Chondrocyte (in vitro differentiated cells): ENCODE data around the gene TRIB2. TPM values are rescaled to one million over a fixed set of nuclear protein-coding genes. Genes with fewer than 3 reads are reported as not detected.

ENCODE experiments used
- DNase-seq: peaks from one replicate; pipeline ENCODE4 v3.0.0; 2021; ENCODE audit warnings: mixed read lengths, low spot score
- H3K27ac Mint-ChIP-seq: one replicate; pipeline ENCODE4 v1.8.0; 2021; ENCODE audit warnings: mild to moderate bottlenecking, moderate library complexity, mixed read lengths; ENCODE audit not compliant: unreplicated experiment
- H3K27me3 Mint-ChIP-seq: 2 replicates; pipeline ENCODE4 v1.8.0; 2021; ENCODE audit warnings: low read depth, mixed read lengths
- H3K36me3 Mint-ChIP-seq: 2 replicates; pipeline ENCODE4 v1.8.0; 2021; ENCODE audit warnings: low read depth, mixed read lengths
- H3K4me1 Mint-ChIP-seq: 2 replicates; pipeline ENCODE4 v1.8.0; 2021; ENCODE audit warnings: low read depth, mild to moderate bottlenecking, mixed read lengths
- H3K4me3 Mint-ChIP-seq: one replicate; pipeline ENCODE4 v1.8.0; 2021; ENCODE audit warnings: mild to moderate bottlenecking, moderate library complexity, mixed read lengths; ENCODE audit not compliant: unreplicated experiment
- H3K9me3 Mint-ChIP-seq: 2 replicates; pipeline ENCODE4 v1.8.0; 2021; ENCODE audit warnings: low read depth, mixed read lengths
- CTCF ChIP-seq: fragments of 200-600 bp; sonication (generic); IDR thresholded peaks from 2 replicates; pipeline ENCODE4 v1.5.0; 2021; ENCODE audit warnings: antibody characterized with exemption, mild to moderate bottlenecking, moderate library complexity
- long read RNA-seq: library from polyadenylated mRNA; stranded (forward); transcript quantifications from one replicate; pipeline ENCODE4 v2.0.0, GENCODE V29; 2021
- total RNA-seq: library from RNA; stranded (reverse); gene quantifications from 3 replicates; pipeline ENCODE4 v1.2.1, GENCODE V29; 2021

Gene TRIB2
- 37.5 to 42.3 TPM (median 40.5 TPM) in 3 replicates for total RNA-seq
- long read RNA-seq, full-length matches to known transcripts: 28 of 30 reads
- long read RNA-seq, partial matches to known transcripts: 1 of 30 reads
- long read RNA-seq, other reads (novel, unspliced or antisense): 1 of 30 reads

- H3K9me3 Mint-ChIP-seq: peaks cover 3% of the 10 kb centered on the region
- H3K27me3 Mint-ChIP-seq: no peaks in the 10 kb centered on the region
- H3K4me1 Mint-ChIP-seq: peaks cover 63% of the 10 kb centered on the region
- peak within 1 kb of the TSS; percentile 88 for H3K4me3 Mint-ChIP-seq
- peak within 1 kb of the TSS; percentile 94 for H3K27ac Mint-ChIP-seq
- no peak for DNase-seq
- TF ChIP-seq CTCF: peak; percentile 71
- no peaks in the 10 kb centered on the region for H3K36me3 Mint-ChIP-seq
These were observed at the start of gene TRIB2 for GRCh38 chr2:12716282-12717190. TRIB2 (plus strand) TSS chr2:12716936; CDS start chr2:12718308, 1,372 bp downstream.

GRCh38 chr2:12669036-12669435 lies 47.7 kb upstream of the TRIB2 start:
- no peak for TF ChIP-seq CTCF
- Mint-ChIP-seq H3K4me1 (peaks cover 5% of the 10 kb centered on the region), H3K9me3 (peaks cover 7% of the 10 kb centered on the region)

GRCh38 chr2:12672711-12673315 lies 43.9 kb upstream of the TRIB2 start:
- Mint-ChIP-seq H3K4me1 (peaks cover 5% of the 10 kb centered on the region), H3K36me3 (peaks cover 2% of the 10 kb centered on the region), H3K4me3 (no peak overlapping the region), H3K9me3 (no peaks in the 10 kb centered on the region), H3K27ac (no peak overlapping the region), H3K27me3 (no peaks in the 10 kb centered on the region)
- no peak for TF ChIP-seq CTCF
- DNase-seq: no peak

More at GRCh38 chr2:12669036-12669435, 47.7 kb upstream of the TRIB2 start:
- Mint-ChIP-seq H3K36me3 (peaks cover 4% of the 10 kb centered on the region), H3K27ac (no peak overlapping the region), H3K4me3 (no peak overlapping the region), H3K27me3 (no peaks in the 10 kb centered on the region)
- DNase-seq: no peak

GRCh38 chr2:12674644-12675328 lies 42.0 kb upstream of the TRIB2 start:
- no peaks in the 10 kb centered on the region for H3K9me3 Mint-ChIP-seq
- no peak overlapping the region for H3K4me3 Mint-ChIP-seq
- peaks cover 10% of the 10 kb centered on the region for H3K4me1 Mint-ChIP-seq
- no peak for DNase-seq
- no peak overlapping the region for H3K27ac Mint-ChIP-seq
- no peaks in the 10 kb centered on the region for H3K27me3 Mint-ChIP-seq
- peaks cover 2% of the 10 kb centered on the region for H3K36me3 Mint-ChIP-seq
- no peak for TF ChIP-seq CTCF

GRCh38 chr2:12675352-12675795 lies 41.4 kb upstream of the TRIB2 start:
- Mint-ChIP-seq H3K27me3 (no peaks in the 10 kb centered on the region), H3K4me3 (no peak overlapping the region), H3K27ac (no peak overlapping the region), H3K4me1 (peaks cover 10% of the 10 kb centered on the region), H3K9me3 (no peaks in the 10 kb centered on the region), H3K36me3 (peaks cover 2% of the 10 kb centered on the region)
- no peak for DNase-seq
- no peak for TF ChIP-seq CTCF
